Endothelial cell of umbilical vein (primary cell): Measurements from ENCODE around the gene IFIT3.

Experiments
- CTCF ChIP-seq, 2 donors: IDR thresholded peaks; 1 replicate in 1 of 2; 2 replicates in 1 of 2; pipeline ENCODE4 v1.5.1; 2011; ENCODE audit warnings: low read length in 2 of 2, mild to moderate bottlenecking in 2 of 2, moderate library complexity in 2 of 2, control low read depth in 1 of 2, inconsistent platforms in 1 of 2, low read depth in 1 of 2; ENCODE audit not compliant: insufficient read depth in 1 of 2; ENCODE audit errors: extremely low read depth in 1 of 2
- EZH2 ChIP-seq: IDR thresholded peaks from 2 replicates; pipeline ENCODE4 v1.6.1; 2012; ENCODE audit warnings: borderline replicate concordance, low read depth, mild to moderate bottlenecking, moderate library complexity, low read length, inconsistent platforms; ENCODE audit not compliant: severe bottlenecking
- FOS ChIP-seq: IDR thresholded peaks from 2 replicates; pipeline ENCODE4 v1.6.1; 2011; ENCODE audit warnings: mild to moderate bottlenecking, low read length, moderate library complexity, borderline replicate concordance; ENCODE audit not compliant: insufficient read depth
- GATA2 ChIP-seq: IDR thresholded peaks from 2 replicates; pipeline ENCODE4 v1.7.0; 2011; ENCODE audit warnings: low read depth, mild to moderate bottlenecking, moderate library complexity, mixed read lengths, low read length; ENCODE audit not compliant: insufficient read length, insufficient read depth
- JUN ChIP-seq: IDR thresholded peaks from 2 replicates; pipeline ENCODE4 v1.6.1; 2011; ENCODE audit warnings: borderline replicate concordance, low read depth; ENCODE audit not compliant: insufficient read length, insufficient read depth
- MAX ChIP-seq: IDR thresholded peaks from 2 replicates; pipeline ENCODE4 v1.6.1; 2011; ENCODE audit not compliant: insufficient read depth, insufficient read length
- MYC ChIP-seq: IDR thresholded peaks from one replicate; pipeline ENCODE4 v1.6.1; 2011; ENCODE audit warnings: mild to moderate bottlenecking, low read depth, low read length
- POLR2A ChIP-seq: IDR thresholded peaks from 2 replicates; pipeline ENCODE4 v1.6.1; 2012; ENCODE audit warnings: low read depth, mild to moderate bottlenecking, control low read depth, low read length
- POLR2AphosphoS5 ChIP-seq: IDR thresholded peaks from 2 replicates; pipeline ENCODE4 v1.6.1; 2012; ENCODE audit warnings: low read depth, mild to moderate bottlenecking, control low read depth, low read length, moderate library complexity; ENCODE audit not compliant: insufficient read depth

DNA sequence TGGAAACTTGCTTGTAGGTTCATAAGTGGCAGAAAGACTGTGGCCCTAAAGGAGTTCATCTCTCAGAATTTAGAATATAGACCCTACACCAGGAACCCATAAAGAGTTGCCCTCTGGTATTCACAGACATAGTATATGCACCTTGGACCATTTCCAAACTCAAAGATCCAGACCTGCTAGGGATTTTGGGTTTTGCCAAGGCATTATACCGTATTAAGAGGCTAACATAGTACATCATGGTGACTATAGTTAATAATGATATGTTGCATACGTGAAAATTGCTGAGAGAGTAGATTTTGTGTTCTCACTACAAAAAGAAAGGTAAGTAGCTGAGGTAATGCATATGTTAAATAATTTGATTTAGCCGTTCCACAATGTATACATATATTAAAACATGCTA is 13.9 kb downstream of the IFIT3 start:
- TF ChIP-seq POLR2A (no peak), CTCF (IDR thresholded peaks at IDR 0.05; ENCODE audit: extremely low read depth in 1 of 2, insufficient read depth in 1 of 2, low read depth in 1 of 2, low read length in 2 of 2) (no peak), POLR2AphosphoS5 (no peak), EZH2 (no peak), GATA2 (no peak), MAX (no peak), JUN (no peak), MYC (no peak), FOS (no peak)
